ENCODE data around the gene GKAP1.

Gene GKAP1

DNA sequence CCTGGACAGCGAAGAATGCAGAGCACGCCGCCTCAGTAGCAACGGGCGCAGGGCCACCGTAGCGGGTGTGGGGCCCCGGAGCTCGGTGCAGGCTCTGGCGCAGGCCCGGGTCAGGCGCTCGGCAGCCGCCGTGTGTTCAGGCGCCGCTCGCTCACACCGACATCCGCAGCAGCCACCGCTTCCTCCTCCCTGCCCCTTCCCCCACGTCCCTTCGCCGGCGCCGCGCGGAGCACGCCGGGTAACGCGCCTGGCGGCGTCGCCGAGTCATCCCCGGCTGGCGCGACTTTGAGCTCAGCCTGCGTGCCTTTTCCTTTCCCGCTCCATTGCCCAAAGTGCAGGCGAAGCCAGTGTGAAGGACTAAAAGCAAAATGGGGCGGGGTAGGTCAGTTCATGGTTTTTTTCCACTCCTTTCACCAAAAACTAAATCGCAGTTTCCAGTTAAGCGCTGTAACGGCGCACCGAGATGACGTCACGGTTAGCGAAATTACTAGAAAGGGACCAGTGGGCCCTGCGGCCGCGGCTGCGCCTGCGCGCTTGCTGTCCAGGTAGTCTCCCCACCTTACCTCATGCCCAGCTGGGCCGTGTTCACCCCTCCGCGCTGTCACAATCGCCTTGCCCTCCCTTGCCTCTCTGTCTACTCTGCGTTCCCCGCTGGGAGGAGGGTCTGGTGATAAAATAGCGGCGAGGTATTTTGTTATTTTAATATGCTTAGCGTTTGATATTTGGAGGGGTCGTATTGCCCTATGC lies 109.6 kb downstream of the GKAP1 start, which contains the start of gene UBQLN1 (continued):
- TF ChIP-seq, protein P1, sequence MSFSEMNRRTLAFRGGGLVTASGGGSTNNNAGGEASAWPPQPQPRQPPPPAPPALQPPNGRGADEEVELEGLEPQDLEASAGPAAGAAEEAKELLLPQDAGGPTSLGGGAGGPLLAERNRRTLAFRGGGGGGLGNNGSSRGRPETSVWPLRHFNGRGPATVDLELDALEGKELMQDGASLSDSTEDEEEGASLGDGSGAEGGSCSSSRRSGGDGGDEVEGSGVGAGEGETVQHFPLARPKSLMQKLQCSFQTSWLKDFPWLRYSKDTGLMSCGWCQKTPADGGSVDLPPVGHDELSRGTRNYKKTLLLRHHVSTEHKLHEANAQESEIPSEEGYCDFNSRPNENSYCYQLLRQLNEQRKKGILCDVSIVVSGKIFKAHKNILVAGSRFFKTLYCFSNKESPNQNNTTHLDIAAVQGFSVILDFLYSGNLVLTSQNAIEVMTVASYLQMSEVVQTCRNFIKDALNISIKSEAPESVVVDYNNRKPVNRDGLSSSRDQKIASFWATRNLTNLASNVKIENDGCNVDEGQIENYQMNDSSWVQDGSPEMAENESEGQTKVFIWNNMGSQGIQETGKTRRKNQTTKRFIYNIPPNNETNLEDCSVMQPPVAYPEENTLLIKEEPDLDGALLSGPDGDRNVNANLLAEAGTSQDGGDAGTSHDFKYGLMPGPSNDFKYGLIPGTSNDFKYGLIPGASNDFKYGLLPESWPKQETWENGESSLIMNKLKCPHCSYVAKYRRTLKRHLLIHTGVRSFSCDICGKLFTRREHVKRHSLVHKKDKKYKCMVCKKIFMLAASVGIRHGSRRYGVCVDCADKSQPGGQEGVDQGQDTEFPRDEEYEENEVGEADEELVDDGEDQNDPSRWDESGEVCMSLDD (tag by site-specific recombination; IDR thresholded peaks at IDR 0.05) = no peak
- TF ChIP-seq WT1 (tag by site-specific recombination; IDR thresholded peaks at IDR 0.05) (peak; percentile 5; the same call in 1 of the 2 replicates), ZNF830 (tag by site-specific recombination; IDR thresholded peaks at IDR 0.05; ENCODE audit: low read depth) (no peak), ZNF776 (tag by site-specific recombination; IDR thresholded peaks at IDR 0.05; ENCODE audit: borderline replicate concordance) (no peak), ZNF629 (tag by site-specific recombination; IDR thresholded peaks at IDR 0.05) (peak; percentile 92), ZNF114 (tag by site-specific recombination; IDR thresholded peaks at IDR 0.05) (no peak), ZNF132 (tag by site-specific recombination; IDR thresholded peaks at IDR 0.05; ENCODE audit: borderline replicate concordance) (no peak), ZNF394 (tag by site-specific recombination; IDR thresholded peaks at IDR 0.05; ENCODE audit: borderline replicate concordance) (peak; percentile 61; the same call in 1 of the 2 replicates), ZSCAN16 (tag by site-specific recombination; IDR thresholded peaks at IDR 0.05) (peak; percentile 19; the same call in 1 of the 2 replicates), ZBTB48 (tag by site-specific recombination; IDR thresholded peaks at IDR 0.05) (peak; percentile 32; the same call in 1 of the 2 replicates), ZNF677 (tag by site-specific recombination; IDR thresholded peaks at IDR 0.05) (no peak), ZNF555 (tag by site-specific recombination; conservative IDR thresholded peaks at IDR 0.05) (no peak), ZNF121 (tag by site-specific recombination; IDR thresholded peaks at IDR 0.05) (no peak), ZNF768 (tag by site-specific recombination; IDR thresholded peaks at IDR 0.05) (0 out of 2 replicates have a peak, but pooled peaks have one; percentile 22), ZNF626 (tag by site-specific recombination; IDR thresholded peaks at IDR 0.05) (no peak), ZNF302 (tag by site-specific recombination; IDR thresholded peaks at IDR 0.05; ENCODE audit: low read depth) (no peak), GFI1B (tag by site-specific recombination; IDR thresholded peaks at IDR 0.05) (no peak), ZNF138 (tag by site-specific recombination; IDR thresholded peaks at IDR 0.05; ENCODE audit: borderline replicate concordance) (no peak), ZNF585B (tag by site-specific recombination; IDR thresholded peaks at IDR 0.05) (no peak), ZFHX2 (tag by site-specific recombination; conservative IDR thresholded peaks at IDR 0.05) (no peak), ZNF785 (tag by site-specific recombination; IDR thresholded peaks at IDR 0.05) (no peak), ZBTB7A (tag by site-specific recombination; IDR thresholded peaks at IDR 0.05; ENCODE audit: low read depth) (no peak), ZNF24 (tag by site-specific recombination; IDR thresholded peaks at IDR 0.05) (peak; percentile 38; the same call in 1 of the 2 replicates)
- TF ChIP-seq, protein P2, sequence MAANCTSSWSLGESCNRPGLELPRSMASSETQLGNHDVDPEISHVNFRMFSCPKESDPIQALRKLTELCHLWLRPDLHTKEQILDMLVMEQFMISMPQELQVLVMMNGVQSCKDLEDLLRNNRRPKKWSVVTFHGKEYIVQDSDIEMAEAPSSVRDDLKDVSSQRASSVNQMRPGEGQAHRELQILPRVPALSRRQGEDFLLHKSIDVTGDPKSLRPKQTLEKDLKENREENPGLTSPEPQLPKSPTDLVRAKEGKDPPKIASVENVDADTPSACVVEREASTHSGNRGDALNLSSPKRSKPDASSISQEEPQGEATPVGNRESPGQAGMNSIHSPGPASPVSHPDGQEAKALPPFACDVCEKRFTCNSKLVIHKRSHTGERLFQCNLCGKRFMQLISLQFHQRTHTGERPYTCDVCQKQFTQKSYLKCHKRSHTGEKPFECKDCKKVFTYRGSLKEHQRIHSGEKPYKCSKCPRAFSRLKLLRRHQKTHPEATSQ (tag by site-specific recombination; IDR thresholded peaks at IDR 0.05) = no peak
- TF ChIP-seq, protein P3, sequence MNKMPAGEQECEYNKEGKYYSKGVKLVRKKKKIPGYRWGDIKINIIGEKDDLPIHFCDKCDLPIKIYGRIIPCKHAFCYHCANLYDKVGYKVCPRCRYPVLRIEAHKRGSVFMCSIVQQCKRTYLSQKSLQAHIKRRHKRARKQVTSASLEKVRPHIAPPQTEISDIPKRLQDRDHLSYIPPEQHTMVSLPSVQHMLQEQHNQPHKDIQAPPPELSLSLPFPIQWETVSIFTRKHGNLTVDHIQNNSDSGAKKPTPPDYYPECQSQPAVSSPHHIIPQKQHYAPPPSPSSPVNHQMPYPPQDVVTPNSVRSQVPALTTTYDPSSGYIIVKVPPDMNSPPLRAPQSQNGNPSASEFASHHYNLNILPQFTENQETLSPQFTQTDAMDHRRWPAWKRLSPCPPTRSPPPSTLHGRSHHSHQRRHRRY (tag by site-specific recombination; IDR thresholded peaks at IDR 0.05) = no peak
- TF ChIP-seq, protein P4, sequence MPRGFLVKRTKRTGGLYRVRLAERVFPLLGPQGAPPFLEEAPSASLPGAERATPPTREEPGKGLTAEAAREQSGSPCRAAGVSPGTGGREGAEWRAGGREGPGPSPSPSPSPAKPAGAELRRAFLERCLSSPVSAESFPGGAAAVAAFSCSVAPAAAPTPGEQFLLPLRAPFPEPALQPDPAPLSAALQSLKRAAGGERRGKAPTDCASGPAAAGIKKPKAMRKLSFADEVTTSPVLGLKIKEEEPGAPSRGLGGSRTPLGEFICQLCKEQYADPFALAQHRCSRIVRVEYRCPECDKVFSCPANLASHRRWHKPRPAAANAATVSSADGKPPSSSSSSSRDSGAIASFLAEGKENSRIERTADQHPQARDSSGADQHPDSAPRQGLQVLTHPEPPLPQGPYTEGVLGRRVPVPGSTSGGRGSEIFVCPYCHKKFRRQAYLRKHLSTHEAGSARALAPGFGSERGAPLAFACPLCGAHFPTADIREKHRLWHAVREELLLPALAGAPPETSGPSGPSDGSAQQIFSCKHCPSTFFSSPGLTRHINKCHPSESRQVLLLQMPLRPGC (tag by site-specific recombination; IDR thresholded peaks at IDR 0.05) = no peak; the same call in 1 of the 2 replicates
- TF ChIP-seq, protein P5, sequence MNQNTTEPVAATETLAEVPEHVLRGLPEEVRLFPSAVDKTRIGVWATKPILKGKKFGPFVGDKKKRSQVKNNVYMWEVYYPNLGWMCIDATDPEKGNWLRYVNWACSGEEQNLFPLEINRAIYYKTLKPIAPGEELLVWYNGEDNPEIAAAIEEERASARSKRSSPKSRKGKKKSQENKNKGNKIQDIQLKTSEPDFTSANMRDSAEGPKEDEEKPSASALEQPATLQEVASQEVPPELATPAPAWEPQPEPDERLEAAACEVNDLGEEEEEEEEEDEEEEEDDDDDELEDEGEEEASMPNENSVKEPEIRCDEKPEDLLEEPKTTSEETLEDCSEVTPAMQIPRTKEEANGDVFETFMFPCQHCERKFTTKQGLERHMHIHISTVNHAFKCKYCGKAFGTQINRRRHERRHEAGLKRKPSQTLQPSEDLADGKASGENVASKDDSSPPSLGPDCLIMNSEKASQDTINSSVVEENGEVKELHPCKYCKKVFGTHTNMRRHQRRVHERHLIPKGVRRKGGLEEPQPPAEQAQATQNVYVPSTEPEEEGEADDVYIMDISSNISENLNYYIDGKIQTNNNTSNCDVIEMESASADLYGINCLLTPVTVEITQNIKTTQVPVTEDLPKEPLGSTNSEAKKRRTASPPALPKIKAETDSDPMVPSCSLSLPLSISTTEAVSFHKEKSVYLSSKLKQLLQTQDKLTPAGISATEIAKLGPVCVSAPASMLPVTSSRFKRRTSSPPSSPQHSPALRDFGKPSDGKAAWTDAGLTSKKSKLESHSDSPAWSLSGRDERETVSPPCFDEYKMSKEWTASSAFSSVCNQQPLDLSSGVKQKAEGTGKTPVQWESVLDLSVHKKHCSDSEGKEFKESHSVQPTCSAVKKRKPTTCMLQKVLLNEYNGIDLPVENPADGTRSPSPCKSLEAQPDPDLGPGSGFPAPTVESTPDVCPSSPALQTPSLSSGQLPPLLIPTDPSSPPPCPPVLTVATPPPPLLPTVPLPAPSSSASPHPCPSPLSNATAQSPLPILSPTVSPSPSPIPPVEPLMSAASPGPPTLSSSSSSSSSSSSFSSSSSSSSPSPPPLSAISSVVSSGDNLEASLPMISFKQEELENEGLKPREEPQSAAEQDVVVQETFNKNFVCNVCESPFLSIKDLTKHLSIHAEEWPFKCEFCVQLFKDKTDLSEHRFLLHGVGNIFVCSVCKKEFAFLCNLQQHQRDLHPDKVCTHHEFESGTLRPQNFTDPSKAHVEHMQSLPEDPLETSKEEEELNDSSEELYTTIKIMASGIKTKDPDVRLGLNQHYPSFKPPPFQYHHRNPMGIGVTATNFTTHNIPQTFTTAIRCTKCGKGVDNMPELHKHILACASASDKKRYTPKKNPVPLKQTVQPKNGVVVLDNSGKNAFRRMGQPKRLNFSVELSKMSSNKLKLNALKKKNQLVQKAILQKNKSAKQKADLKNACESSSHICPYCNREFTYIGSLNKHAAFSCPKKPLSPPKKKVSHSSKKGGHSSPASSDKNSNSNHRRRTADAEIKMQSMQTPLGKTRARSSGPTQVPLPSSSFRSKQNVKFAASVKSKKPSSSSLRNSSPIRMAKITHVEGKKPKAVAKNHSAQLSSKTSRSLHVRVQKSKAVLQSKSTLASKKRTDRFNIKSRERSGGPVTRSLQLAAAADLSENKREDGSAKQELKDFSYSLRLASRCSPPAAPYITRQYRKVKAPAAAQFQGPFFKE (tag by site-specific recombination; IDR thresholded peaks at IDR 0.05; ENCODE audit: borderline replicate concordance) = no peak

Measured in HEK293 (cell line).